Stimulated activated naive CD8-positive, alpha-beta T cell treated with anti-CD3 and anti-CD28 coated beads, Interleukin-15, Interleukin-2, amounts not matched to agents 100 ng/mL and 50 ng/mL, for 24 hours (primary cell): ENCODE measurements around the gene RTBDN.

Experiments
- H3K27ac Mint-ChIP-seq: one replicate; pipeline ENCODE4 v1.8.0; 2021; ENCODE audit warnings: mild to moderate bottlenecking, mixed read lengths
- H3K27me3 Mint-ChIP-seq: one replicate; pipeline ENCODE4 v1.8.0; 2021; ENCODE audit warnings: mixed read lengths
- H3K36me3 Mint-ChIP-seq: one replicate; pipeline ENCODE4 v1.8.0; 2021; ENCODE audit warnings: low read depth, mixed read lengths
- H3K4me1 Mint-ChIP-seq: one replicate; pipeline ENCODE4 v1.8.0; 2021; ENCODE audit warnings: low read depth, mixed read lengths
- H3K4me3 Mint-ChIP-seq: one replicate; pipeline ENCODE4 v1.8.0; 2021; ENCODE audit warnings: mild to moderate bottlenecking, mixed read lengths
- H3K9me3 Mint-ChIP-seq: one replicate; pipeline ENCODE4 v1.8.0; 2021; ENCODE audit warnings: mixed read lengths

The RTBDN gene

GRCh38 chr19:12786141-12786870 is 48.1 kb downstream of the RTBDN start:
- Mint-ChIP-seq H3K9me3 (no peaks in the 10 kb centered on the region), H3K27ac (peak overlapping the region; percentile 73), H3K4me3 (no peak overlapping the region), H3K27me3 (no peaks in the 10 kb centered on the region), H3K4me1 (peaks cover 49% of the 10 kb centered on the region), H3K36me3 (no peaks in the 10 kb centered on the region)

- Mint-ChIP-seq H3K4me3 (no peak overlapping the region), H3K4me1 (peaks cover 42% of the 10 kb centered on the region), H3K9me3 (no peaks in the 10 kb centered on the region), H3K36me3 (no peaks in the 10 kb centered on the region), H3K27ac (no peak overlapping the region), H3K27me3 (no peaks in the 10 kb centered on the region)
Measured at GRCh38 chr19:12785431-12786031, 48.8 kb downstream of the RTBDN start.

- H3K27ac Mint-ChIP-seq, result no peak overlapping the region
- no peaks in the 10 kb centered on the region for H3K36me3 Mint-ChIP-seq
- no peaks in the 10 kb centered on the region for H3K27me3 Mint-ChIP-seq
- H3K9me3 Mint-ChIP-seq, result no peaks in the 10 kb centered on the region
- peaks cover 43% of the 10 kb centered on the region for H3K4me1 Mint-ChIP-seq
- no peak overlapping the region for H3K4me3 Mint-ChIP-seq
Measured at GRCh38 chr19:12784871-12785430, 49.4 kb downstream of the RTBDN start.

- Mint-ChIP-seq H3K27ac (no peak overlapping the region), H3K27me3 (no peaks in the 10 kb centered on the region), H3K4me3 (no peak overlapping the region), H3K9me3 (no peaks in the 10 kb centered on the region), H3K36me3 (no peaks in the 10 kb centered on the region), H3K4me1 (peaks cover 48% of the 10 kb centered on the region)
Measured at GRCh38 chr19:12784394-12784870, 49.9 kb downstream of the RTBDN start.

- H3K4me1 Mint-ChIP-seq, result peaks cover 48% of the 10 kb centered on the region
- no peaks in the 10 kb centered on the region for H3K27me3 Mint-ChIP-seq
- H3K27ac Mint-ChIP-seq, result peak overlapping the region; percentile 97
- H3K4me3 Mint-ChIP-seq, result no peak overlapping the region
- no peaks in the 10 kb centered on the region for H3K9me3 Mint-ChIP-seq
- no peaks in the 10 kb centered on the region for H3K36me3 Mint-ChIP-seq
Measured at GRCh38 chr19:12783849-12784393, 50.5 kb downstream of the RTBDN start.

- Mint-ChIP-seq H3K27ac (peak overlapping the region; percentile 97), H3K27me3 (no peaks in the 10 kb centered on the region), H3K36me3 (no peaks in the 10 kb centered on the region), H3K4me1 (peaks cover 48% of the 10 kb centered on the region), H3K9me3 (no peaks in the 10 kb centered on the region), H3K4me3 (no peak overlapping the region)
Measured at GRCh38 chr19:12783291-12783848, 51.0 kb downstream of the RTBDN start.

- no peak overlapping the region for H3K4me3 Mint-ChIP-seq
- H3K27ac Mint-ChIP-seq, result peak overlapping the region; percentile 97
- peaks cover 43% of the 10 kb centered on the region for H3K4me1 Mint-ChIP-seq
- no peaks in the 10 kb centered on the region for H3K27me3 Mint-ChIP-seq
- H3K9me3 Mint-ChIP-seq, result no peaks in the 10 kb centered on the region
- no peaks in the 10 kb centered on the region for H3K36me3 Mint-ChIP-seq
Measured at GRCh38 chr19:12782424-12783290, 51.7 kb downstream of the RTBDN start.

GRCh38 chr19:12782174-12782423 is 52.3 kb downstream of the RTBDN start:
- H3K27me3 Mint-ChIP-seq, result no peaks in the 10 kb centered on the region
- H3K27ac Mint-ChIP-seq, result peak overlapping the region; percentile 97
- peaks cover 42% of the 10 kb centered on the region for H3K4me1 Mint-ChIP-seq
- H3K9me3 Mint-ChIP-seq, result no peaks in the 10 kb centered on the region
- H3K36me3 Mint-ChIP-seq, result no peaks in the 10 kb centered on the region
- H3K4me3 Mint-ChIP-seq, result no peak overlapping the region

- peak overlapping the region; percentile 67 for H3K4me3 Mint-ChIP-seq
- no peaks in the 10 kb centered on the region for H3K36me3 Mint-ChIP-seq
- no peaks in the 10 kb centered on the region for H3K9me3 Mint-ChIP-seq
- H3K4me1 Mint-ChIP-seq, result peaks cover 36% of the 10 kb centered on the region
- peak overlapping the region; percentile 91 for H3K27ac Mint-ChIP-seq
- H3K27me3 Mint-ChIP-seq, result no peaks in the 10 kb centered on the region
Measured at GRCh38 chr19:12779162-12779993, 55.0 kb downstream of the RTBDN start.

GRCh38 chr19:12778905-12779161 is 55.5 kb downstream of the RTBDN start:
- Mint-ChIP-seq H3K4me1 (peaks cover 38% of the 10 kb centered on the region), H3K9me3 (no peaks in the 10 kb centered on the region), H3K27me3 (no peaks in the 10 kb centered on the region), H3K4me3 (peak overlapping the region; percentile 89), H3K27ac (peak overlapping the region; percentile 91), H3K36me3 (no peaks in the 10 kb centered on the region)

GRCh38 chr19:12778017-12778904 is 56.1 kb downstream of the RTBDN start:
- H3K4me3 Mint-ChIP-seq, result peak overlapping the region; percentile 89
- peaks cover 43% of the 10 kb centered on the region for H3K4me1 Mint-ChIP-seq
- H3K27ac Mint-ChIP-seq, result peak overlapping the region; percentile 91
- H3K9me3 Mint-ChIP-seq, result no peaks in the 10 kb centered on the region
- H3K36me3 Mint-ChIP-seq, result no peaks in the 10 kb centered on the region
- no peaks in the 10 kb centered on the region for H3K27me3 Mint-ChIP-seq

- peak overlapping the region; percentile 89 for H3K4me3 Mint-ChIP-seq
- H3K4me1 Mint-ChIP-seq, result peaks cover 43% of the 10 kb centered on the region
- peak overlapping the region; percentile 91 for H3K27ac Mint-ChIP-seq
- no peaks in the 10 kb centered on the region for H3K27me3 Mint-ChIP-seq
- H3K9me3 Mint-ChIP-seq, result no peaks in the 10 kb centered on the region
- no peaks in the 10 kb centered on the region for H3K36me3 Mint-ChIP-seq
Measured at GRCh38 chr19:12777217-12778016, 57.0 kb downstream of the RTBDN start.
